IMR-90 (cell line): ENCODE data around the gene GARIN5A.

ENCODE experiments used
- CTCF ChIP-seq: conservative IDR thresholded peaks from 2 replicates; pipeline ENCODE4 v1.5.1; 2012; ENCODE audit warnings: mild to moderate bottlenecking, low read depth, low read length, improper control_type of control experiment
- POLR2A ChIP-seq: IDR thresholded peaks from 2 replicates; pipeline ENCODE4 v1.6.1; 2012; ENCODE audit warnings: mild to moderate bottlenecking, low read depth, low read length

- TF ChIP-seq CTCF (no peak), POLR2A (no peak)
Observed at GRCh38 chr19:50519006-50519575, 42.4 kb upstream of the GARIN5A start.
